Osteocyte (in vitro differentiated cells): ENCODE results near the gene TMEM80. TPM values are rescaled to one million over a fixed set of nuclear protein-coding genes. Genes with fewer than 3 reads are reported as not detected.

Experiments used
- DNase-seq: peaks from one replicate; pipeline ENCODE4 v3.0.0; 2021; ENCODE audit warnings: mixed read lengths; ENCODE audit not compliant: unreplicated experiment; ENCODE audit errors: extremely low spot score
- H3K27ac Mint-ChIP-seq: one replicate; pipeline ENCODE4 v1.8.0; 2021; ENCODE audit warnings: mild to moderate bottlenecking, mixed read lengths; ENCODE audit not compliant: unreplicated experiment
- H3K27me3 Mint-ChIP-seq: one replicate; pipeline ENCODE4 v1.8.0; 2021; ENCODE audit warnings: mixed read lengths; ENCODE audit not compliant: unreplicated experiment
- H3K36me3 Mint-ChIP-seq: one replicate; pipeline ENCODE4 v1.8.0; 2021; ENCODE audit warnings: mixed read lengths; ENCODE audit not compliant: unreplicated experiment
- H3K4me1 Mint-ChIP-seq: one replicate; pipeline ENCODE4 v1.8.0; 2021; ENCODE audit warnings: mixed read lengths; ENCODE audit not compliant: unreplicated experiment
- H3K4me3 Mint-ChIP-seq: one replicate; pipeline ENCODE4 v1.8.0; 2021; ENCODE audit warnings: mild to moderate bottlenecking, moderate library complexity, mixed read lengths; ENCODE audit not compliant: unreplicated experiment
- H3K9me3 Mint-ChIP-seq: one replicate; pipeline ENCODE4 v1.8.0; 2021; ENCODE audit warnings: mixed read lengths; ENCODE audit not compliant: unreplicated experiment
- CTCF ChIP-seq: fragments of 200-600 bp; sonication (generic); IDR thresholded peaks from 2 replicates; pipeline ENCODE4 v1.5.0; 2021; ENCODE audit warnings: antibody characterized with exemption, mild to moderate bottlenecking, moderate library complexity
- total RNA-seq: library from RNA; stranded (reverse); gene quantifications from 2 replicates; pipeline ENCODE4 v1.2.1, GENCODE V29; 2021

The TMEM80 gene
- total RNA-seq, 1 donor from 2014 or later = 43.9 TPM

- Mint-ChIP-seq H3K27me3 (no peaks in the 10 kb centered on the region), H3K9me3 (no peaks in the 10 kb centered on the region), H3K4me1 (peaks cover 53% of the 10 kb centered on the region), H3K4me3 (peak within 1 kb of the TSS; percentile 68), H3K27ac (peak within 1 kb of the TSS; percentile 91), H3K36me3 (peaks cover 1% of the 10 kb centered on the region)
- DNase-seq = no peak
- TF ChIP-seq CTCF = no peak
These were observed 10.2 kb downstream of the TMEM80 start, which contains the start of gene EPS8L2 for GRCh38 chr11:705646-706438. Gene EPS8L2, plus strand, starts transcription at chr11:706231. Its CDS starts 3,177 bp downstream, at chr11:709408.

- Mint-ChIP-seq H3K27me3 (no peaks in the 10 kb centered on the region), H3K4me1 (peaks cover 56% of the 10 kb centered on the region), H3K4me3 (peak overlapping the region; percentile 68), H3K36me3 (no peaks in the 10 kb centered on the region), H3K9me3 (no peaks in the 10 kb centered on the region), H3K27ac (peak overlapping the region; percentile 81)
- TF ChIP-seq CTCF = no peak
- DNase-seq = no peak
These were observed 10.9 kb downstream of the TMEM80 start for GRCh38 chr11:706439-706956.

- no peaks in the 10 kb centered on the region for H3K36me3 Mint-ChIP-seq
- DNase-seq = no peak
- peak overlapping the region; percentile 91 for H3K27ac Mint-ChIP-seq
- peak; percentile 51 for TF ChIP-seq CTCF
- peak overlapping the region; percentile 68 for H3K4me3 Mint-ChIP-seq
- no peaks in the 10 kb centered on the region for H3K9me3 Mint-ChIP-seq
- H3K27me3 Mint-ChIP-seq = no peaks in the 10 kb centered on the region
- peaks cover 58% of the 10 kb centered on the region for H3K4me1 Mint-ChIP-seq
These were observed 11.6 kb downstream of the TMEM80 start for GRCh38 chr11:706957-707816.

GRCh38 chr11:707817-708420 is 12.3 kb downstream of the TMEM80 start:
- Mint-ChIP-seq H3K36me3 (no peaks in the 10 kb centered on the region), H3K9me3 (no peaks in the 10 kb centered on the region), H3K27me3 (no peaks in the 10 kb centered on the region), H3K27ac (peak overlapping the region; percentile 91), H3K4me3 (peak overlapping the region; percentile 47), H3K4me1 (peaks cover 56% of the 10 kb centered on the region)
- no peak for DNase-seq
- no peak for TF ChIP-seq CTCF
